GM12878 (cell line): ENCODE data around the gene ZBTB16.

Experiments used
- CTCF ChIP-seq, 3 experiments: IDR thresholded peaks in 2 of 3; conservative IDR thresholded peaks in 1 of 3; 2 replicates each; pipeline ENCODE4 v1.5.1; 2011; ENCODE audit warnings: low read depth in 3 of 3, low read length in 3 of 3, mild to moderate bottlenecking in 3 of 3, control low read depth in 2 of 3, moderate library complexity in 2 of 3, inconsistent platforms in 1 of 3, mixed read lengths in 1 of 3; ENCODE audit not compliant: control insufficient read depth in 2 of 3, insufficient read depth in 1 of 3; ENCODE audit errors: extremely low read depth in 1 of 3
- ELK1 ChIP-seq: IDR thresholded peaks from 2 replicates; pipeline ENCODE4 v1.6.1; 2012; ENCODE audit warnings: low read depth, low read length, improper control_type of control experiment
- EZH2 ChIP-seq: IDR thresholded peaks from 2 replicates; pipeline ENCODE4 v1.6.1; 2012; ENCODE audit warnings: low read depth, mild to moderate bottlenecking, control low read depth, inconsistent platforms, low read length, borderline replicate concordance; ENCODE audit not compliant: control insufficient read depth
- NRF1 ChIP-seq: conservative IDR thresholded peaks from 2 replicates; pipeline ENCODE4 v1.6.1; 2011; ENCODE audit warnings: mild to moderate bottlenecking, low read depth, low read length, improper control_type of control experiment
- POLR2A ChIP-seq: IDR thresholded peaks from 2 replicates; pipeline ENCODE4 v1.6.1; 2011; ENCODE audit warnings: low read depth, mild to moderate bottlenecking, low read length
- RFX5 ChIP-seq: IDR thresholded peaks from 2 replicates; pipeline ENCODE4 v1.6.1; 2011; ENCODE audit warnings: low read depth, low read length, improper control_type of control experiment
- SREBF2 ChIP-seq: IDR thresholded peaks from 2 replicates; pipeline ENCODE4 v1.6.1; 2012; ENCODE audit warnings: mild to moderate bottlenecking, low read length
- ZNF274 ChIP-seq: IDR thresholded peaks from one replicate; pipeline ENCODE4 v1.8.0; 2011; ENCODE audit not compliant: insufficient read length, insufficient read depth
- ZNF384 ChIP-seq: IDR thresholded peaks from 2 replicates; pipeline ENCODE4 v1.6.1; 2012; ENCODE audit warnings: low read depth, mild to moderate bottlenecking, low read length, improper control_type of control experiment, borderline replicate concordance
- TF ChIP-seq, protein P1 (sequence below): fragments of 450-650 bp; IDR thresholded peaks from 2 replicates; pipeline ENCODE4 v1.6.1; 2017; ENCODE audit warnings: borderline replicate concordance
- TF ChIP-seq, protein P2 (sequence below): fragments of 150-350 bp; IDR thresholded peaks from 2 replicates; pipeline ENCODE4 v1.6.1; 2016; ENCODE audit warnings: low read depth, low read length

- TF ChIP-seq, protein P1, sequence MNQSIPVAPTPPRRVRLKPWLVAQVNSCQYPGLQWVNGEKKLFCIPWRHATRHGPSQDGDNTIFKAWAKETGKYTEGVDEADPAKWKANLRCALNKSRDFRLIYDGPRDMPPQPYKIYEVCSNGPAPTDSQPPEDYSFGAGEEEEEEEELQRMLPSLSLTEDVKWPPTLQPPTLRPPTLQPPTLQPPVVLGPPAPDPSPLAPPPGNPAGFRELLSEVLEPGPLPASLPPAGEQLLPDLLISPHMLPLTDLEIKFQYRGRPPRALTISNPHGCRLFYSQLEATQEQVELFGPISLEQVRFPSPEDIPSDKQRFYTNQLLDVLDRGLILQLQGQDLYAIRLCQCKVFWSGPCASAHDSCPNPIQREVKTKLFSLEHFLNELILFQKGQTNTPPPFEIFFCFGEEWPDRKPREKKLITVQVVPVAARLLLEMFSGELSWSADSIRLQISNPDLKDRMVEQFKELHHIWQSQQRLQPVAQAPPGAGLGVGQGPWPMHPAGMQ: no peak
- TF ChIP-seq ZNF384: no peak
- TF ChIP-seq, protein P2, sequence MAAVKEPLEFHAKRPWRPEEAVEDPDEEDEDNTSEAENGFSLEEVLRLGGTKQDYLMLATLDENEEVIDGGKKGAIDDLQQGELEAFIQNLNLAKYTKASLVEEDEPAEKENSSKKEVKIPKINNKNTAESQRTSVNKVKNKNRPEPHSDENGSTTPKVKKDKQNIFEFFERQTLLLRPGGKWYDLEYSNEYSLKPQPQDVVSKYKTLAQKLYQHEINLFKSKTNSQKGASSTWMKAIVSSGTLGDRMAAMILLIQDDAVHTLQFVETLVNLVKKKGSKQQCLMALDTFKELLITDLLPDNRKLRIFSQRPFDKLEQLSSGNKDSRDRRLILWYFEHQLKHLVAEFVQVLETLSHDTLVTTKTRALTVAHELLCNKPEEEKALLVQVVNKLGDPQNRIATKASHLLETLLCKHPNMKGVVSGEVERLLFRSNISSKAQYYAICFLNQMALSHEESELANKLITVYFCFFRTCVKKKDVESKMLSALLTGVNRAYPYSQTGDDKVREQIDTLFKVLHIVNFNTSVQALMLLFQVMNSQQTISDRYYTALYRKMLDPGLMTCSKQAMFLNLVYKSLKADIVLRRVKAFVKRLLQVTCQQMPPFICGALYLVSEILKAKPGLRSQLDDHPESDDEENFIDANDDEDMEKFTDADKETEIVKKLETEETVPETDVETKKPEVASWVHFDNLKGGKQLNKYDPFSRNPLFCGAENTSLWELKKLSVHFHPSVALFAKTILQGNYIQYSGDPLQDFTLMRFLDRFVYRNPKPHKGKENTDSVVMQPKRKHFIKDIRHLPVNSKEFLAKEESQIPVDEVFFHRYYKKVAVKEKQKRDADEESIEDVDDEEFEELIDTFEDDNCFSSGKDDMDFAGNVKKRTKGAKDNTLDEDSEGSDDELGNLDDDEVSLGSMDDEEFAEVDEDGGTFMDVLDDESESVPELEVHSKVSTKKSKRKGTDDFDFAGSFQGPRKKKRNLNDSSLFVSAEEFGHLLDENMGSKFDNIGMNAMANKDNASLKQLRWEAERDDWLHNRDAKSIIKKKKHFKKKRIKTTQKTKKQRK: no peak
- no peak for TF ChIP-seq SREBF2
- TF ChIP-seq RFX5: no peak
- TF ChIP-seq NRF1: no peak
- TF ChIP-seq ZNF274: no peak
- no peak for TF ChIP-seq POLR2A
- no peak for TF ChIP-seq CTCF (IDR thresholded peaks at IDR 0.05 in 2 of 3, conservative IDR thresholded peaks at IDR 0.05 in 1 of 3; ENCODE audit: control insufficient read depth in 2 of 3, extremely low read depth in 1 of 3, insufficient read depth in 1 of 3, low read depth in 3 of 3, low read length in 3 of 3)
- TF ChIP-seq ELK1: no peak
- no peak for TF ChIP-seq EZH2
Measured at GRCh38 chr11:114157476-114158050, 98.1 kb downstream of the ZBTB16 start.
